HG03469 (cell line): ENCODE results near the gene IGFBP7.

ENCODE experiments used
- ATAC-seq: cut with Tn5 transposase; IDR thresholded peaks from one replicate; pipeline ENCODE4 v1.9.1; 2021; ENCODE audit warnings: mild to moderate bottlenecking, moderate library complexity, moderate number of reproducible peaks; ENCODE audit not compliant: unreplicated experiment

IGFBP7 gene

GRCh38 chr4:57044279-57044678 is 65.9 kb downstream of the IGFBP7 start:
- no peak for ATAC-seq

GRCh38 chr4:57043347-57044251 is 66.6 kb downstream of the IGFBP7 start:
- no peak for ATAC-seq

GRCh38 chr4:57042711-57043169 is 67.4 kb downstream of the IGFBP7 start:
- no peak for ATAC-seq

GRCh38 chr4:57041020-57041419 is 69.2 kb downstream of the IGFBP7 start:
- no peak for ATAC-seq

GRCh38 chr4:57040510-57040909 is 69.7 kb downstream of the IGFBP7 start:
- ATAC-seq: no peak

- no peak for ATAC-seq
Measured at GRCh38 chr4:57039345-57039744, 70.8 kb downstream of the IGFBP7 start.

GRCh38 chr4:57037982-57038604 is 72.1 kb downstream of the IGFBP7 start:
- ATAC-seq: no peak

GRCh38 chr4:57034520-57034919 is 75.7 kb downstream of the IGFBP7 start:
- ATAC-seq: no peak

- no peak for ATAC-seq
Measured at GRCh38 chr4:57023104-57023503, 87.1 kb downstream of the IGFBP7 start.

GRCh38 chr4:57020467-57021101 is 89.6 kb downstream of the IGFBP7 start:
- no peak for ATAC-seq

- ATAC-seq: no peak
Measured at GRCh38 chr4:57018980-57019379, 91.2 kb downstream of the IGFBP7 start.

- no peak for ATAC-seq
Measured at GRCh38 chr4:57013543-57014120, 96.6 kb downstream of the IGFBP7 start.

GRCh38 chr4:56999751-57000150 is 110.4 kb downstream of the IGFBP7 start:
- no peak for ATAC-seq

GRCh38 chr4:56995525-56995924 is 114.7 kb downstream of the IGFBP7 start:
- no peak for ATAC-seq

- ATAC-seq: no peak
Measured at GRCh38 chr4:56990109-56990905, 119.9 kb downstream of the IGFBP7 start.

GRCh38 chr4:56986952-56987351 is 123.2 kb downstream of the IGFBP7 start:
- ATAC-seq: no peak

GRCh38 chr4:56986192-56986591 is 124.0 kb downstream of the IGFBP7 start:
- ATAC-seq: no peak

- ATAC-seq: no peak
Measured at GRCh38 chr4:56981795-56982201, 128.4 kb downstream of the IGFBP7 start.
